GM19468 (cell line): ENCODE results near the gene KANSL1L.
A peak's percentile ranks its signal among the peaks of the same experiment; 100 is the strongest.
"Not testable (repeated sequence)": the region's sequence is repeated elsewhere in the genome, so short reads cannot be mapped to it uniquely, and the experiment has no call there.

ENCODE experiments used
- ATAC-seq: cut with Tn5 transposase; IDR thresholded peaks from one replicate; pipeline ENCODE4 v1.9.1; 2021; ENCODE audit warnings: mild to moderate bottlenecking, moderate library complexity, moderate number of reproducible peaks; ENCODE audit not compliant: unreplicated experiment; ENCODE audit errors: extremely low read depth

Gene KANSL1L

DNA sequence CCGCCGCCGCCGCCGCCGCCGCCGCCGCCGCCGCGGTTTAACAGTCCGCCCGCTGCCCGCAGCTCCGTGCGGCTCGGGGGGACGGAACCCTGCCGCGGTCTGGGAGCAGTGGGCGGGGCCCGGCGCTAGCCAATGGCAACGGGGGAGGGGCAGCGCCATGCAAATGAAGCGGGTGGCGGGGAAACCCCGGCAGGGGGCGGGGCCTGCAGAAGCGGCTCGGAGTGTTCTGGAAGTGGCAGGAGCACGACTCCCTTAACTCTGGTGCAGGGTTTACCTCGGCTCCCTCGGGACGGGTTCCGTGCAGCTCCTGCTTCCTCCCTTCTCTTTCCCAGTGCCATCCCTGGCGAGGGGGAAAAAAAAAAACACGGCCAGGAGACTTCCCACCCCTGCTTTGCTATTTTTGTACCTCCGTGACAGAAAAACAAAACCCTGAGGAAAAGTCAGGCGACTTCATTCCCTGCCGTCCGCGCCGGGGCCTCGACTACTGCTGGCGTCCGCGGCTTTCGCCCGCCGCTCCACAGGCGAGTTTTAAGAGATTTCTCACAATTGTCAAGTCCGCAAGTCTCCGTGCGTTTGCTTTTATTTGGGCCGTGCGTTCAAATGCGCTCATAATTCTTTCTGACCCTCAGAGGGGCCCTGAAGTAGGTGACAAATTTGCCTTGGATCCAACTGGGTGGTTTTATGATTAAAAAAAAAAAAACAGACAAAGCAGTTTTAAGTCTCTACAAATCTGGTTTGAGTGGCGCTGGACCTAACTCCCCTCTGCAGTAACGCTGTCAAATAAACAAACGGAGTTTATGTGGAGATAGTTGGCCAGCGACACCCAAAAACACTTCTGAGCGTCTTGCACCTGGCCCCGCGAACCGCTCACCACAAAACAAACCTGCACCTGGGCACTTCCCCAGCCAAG lies at the start of gene KANSL1L:
TSS of gene KANSL1L (minus strand) at position 101 of the 910 bp plus-strand sequence. CDS start 16,827 bp downstream, outside the sequence.
- ATAC-seq = peak; percentile 64

GRCh38 chr2:210215120-210215519 lies 43.9 kb upstream of the KANSL1L start:
- no peak for ATAC-seq

DNA sequence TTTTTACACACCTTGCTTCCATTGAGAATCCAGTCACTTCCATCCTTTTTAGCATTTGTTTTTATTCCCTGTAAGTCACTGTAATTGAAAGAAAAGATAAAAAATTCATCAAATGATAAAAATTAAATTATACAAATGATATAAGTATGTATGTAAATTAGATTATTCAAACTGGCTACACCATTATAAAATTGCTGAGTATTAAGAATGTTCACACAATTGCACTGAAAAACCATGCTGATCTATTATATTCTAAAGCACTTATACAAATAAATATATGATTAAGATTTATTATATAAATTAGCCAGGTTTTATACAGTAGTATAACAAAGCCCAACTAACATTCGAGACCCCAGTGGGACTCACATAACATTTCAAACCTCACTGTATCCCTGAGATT lies 39.0 kb upstream of the KANSL1L start:
- ATAC-seq = no peak

DNA sequence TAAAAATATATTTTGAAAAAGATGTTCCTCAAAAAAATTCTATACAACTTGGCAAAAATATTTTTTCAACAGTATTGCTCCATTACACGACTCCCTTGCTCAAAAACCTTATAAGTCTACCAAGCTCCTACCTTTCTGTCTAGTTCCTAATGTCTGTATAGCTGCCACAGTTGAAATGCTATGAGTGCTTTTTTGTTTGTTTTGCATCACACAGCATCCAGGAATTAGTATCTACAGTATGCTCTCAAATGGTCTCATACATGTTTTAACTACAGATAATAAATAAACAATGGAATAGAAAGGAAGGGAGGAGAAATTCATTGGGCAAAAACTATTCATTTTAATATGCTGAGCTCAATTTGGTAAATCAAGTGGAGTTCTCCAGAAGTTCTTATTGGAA lies 36.7 kb upstream of the KANSL1L start:
- no peak for ATAC-seq

GRCh38 chr2:210203558-210203957 lies 32.3 kb upstream of the KANSL1L start:
- ATAC-seq = no peak

- no peak for ATAC-seq
Observed at GRCh38 chr2:210203147-210203546, 31.9 kb upstream of the KANSL1L start.

- no peak for ATAC-seq
Observed at GRCh38 chr2:210199854-210200253, 28.6 kb upstream of the KANSL1L start.

- ATAC-seq = no peak
Observed at GRCh38 chr2:210199186-210199765, 28.1 kb upstream of the KANSL1L start.

GRCh38 chr2:210198326-210198725 lies 27.1 kb upstream of the KANSL1L start:
- no peak for ATAC-seq

- ATAC-seq = no peak
Observed at GRCh38 chr2:210197720-210198119, 26.5 kb upstream of the KANSL1L start.

DNA sequence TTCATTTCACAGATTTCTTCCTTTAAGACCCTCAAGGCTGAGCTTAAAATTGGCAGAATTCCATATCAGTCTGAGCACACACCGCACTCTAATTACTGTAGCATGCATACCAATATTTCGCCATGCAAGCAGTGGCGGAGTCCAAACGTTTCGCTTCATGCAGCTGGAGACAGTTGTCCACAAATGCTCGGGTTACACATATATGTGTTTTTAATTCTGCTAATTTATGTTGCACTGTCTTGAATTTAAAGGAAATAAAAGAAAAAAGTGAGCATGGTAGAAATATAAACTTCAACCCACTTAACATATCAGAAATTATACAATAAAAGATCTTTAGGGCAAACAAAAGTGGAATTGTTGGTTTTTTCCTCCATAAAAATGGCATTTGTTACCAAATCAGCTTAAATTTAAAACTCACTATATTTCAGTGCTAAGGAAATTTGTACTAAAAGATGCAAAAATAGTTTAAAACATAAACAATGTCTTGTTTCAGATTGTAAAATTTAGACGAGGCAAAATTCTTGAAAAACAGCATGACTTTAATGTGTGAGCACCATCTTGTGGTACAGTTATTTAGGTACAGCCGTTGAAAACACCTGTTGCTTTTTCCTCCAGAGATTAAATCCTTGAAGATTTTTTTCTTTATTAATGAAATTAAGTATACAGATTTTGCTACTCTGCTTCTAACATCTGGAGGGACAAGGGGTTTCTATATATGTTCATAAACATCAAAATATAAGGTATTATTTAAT lies 24.1 kb upstream of the KANSL1L start:
- no peak for ATAC-seq

GRCh38 chr2:210190345-210190744 lies 19.1 kb upstream of the KANSL1L start:
- ATAC-seq = no peak

DNA sequence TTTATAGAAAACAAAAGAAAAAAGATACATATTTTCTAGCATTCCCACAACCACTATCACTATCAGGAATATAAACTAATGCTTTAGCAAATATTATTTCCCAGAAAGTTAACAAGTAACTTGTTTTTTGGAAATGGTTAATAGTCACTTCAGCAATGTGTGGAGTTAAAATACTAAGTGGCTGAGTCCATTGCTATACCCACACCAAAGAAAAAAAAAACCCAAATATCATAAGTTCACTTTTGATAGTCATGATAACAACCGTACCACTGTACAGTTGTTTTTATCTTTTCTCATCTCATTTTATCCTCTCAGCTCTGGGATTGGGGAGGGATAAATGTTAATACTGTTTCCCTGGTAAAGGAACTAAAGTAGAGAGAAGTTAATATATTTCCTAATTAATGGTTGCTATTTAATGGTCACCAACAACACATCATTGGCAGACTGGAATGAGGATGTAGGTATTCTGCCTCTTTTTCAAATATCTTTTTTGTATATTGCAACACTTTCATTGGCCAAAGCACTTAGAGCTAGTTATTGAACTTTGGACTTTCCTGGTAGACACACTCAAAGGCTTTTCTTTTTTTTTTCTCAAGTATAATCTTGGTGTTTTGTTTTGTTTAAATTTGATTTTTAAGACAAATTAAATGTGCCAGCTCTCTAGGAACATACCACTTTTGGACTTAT lies 18.4 kb upstream of the KANSL1L start:
- ATAC-seq = peak; percentile 62

- no peak for ATAC-seq
Observed at GRCh38 chr2:210188755-210189154, 17.5 kb upstream of the KANSL1L start.

GRCh38 chr2:210188190-210188589 lies 17.0 kb upstream of the KANSL1L start:
- ATAC-seq = no peak

DNA sequence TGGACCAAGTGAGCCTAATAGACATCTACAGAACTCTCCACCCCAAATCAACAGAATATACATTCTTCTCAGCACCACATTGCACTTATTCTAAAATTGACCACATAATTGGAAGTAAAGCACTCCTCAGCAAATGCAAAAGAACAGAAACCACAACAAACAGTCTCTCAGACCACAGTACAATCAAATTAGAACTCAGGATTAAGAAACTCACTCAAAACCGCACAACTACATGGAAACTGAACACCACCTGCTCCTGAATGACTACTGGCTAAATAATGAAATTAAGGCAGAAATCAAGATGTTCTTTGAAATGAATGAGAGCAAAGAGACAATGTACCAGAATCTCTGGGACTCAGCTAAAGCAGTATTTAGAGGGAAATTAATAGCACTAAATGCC lies 12.7 kb upstream of the KANSL1L start:
- not testable (repeated sequence) for ATAC-seq

DNA sequence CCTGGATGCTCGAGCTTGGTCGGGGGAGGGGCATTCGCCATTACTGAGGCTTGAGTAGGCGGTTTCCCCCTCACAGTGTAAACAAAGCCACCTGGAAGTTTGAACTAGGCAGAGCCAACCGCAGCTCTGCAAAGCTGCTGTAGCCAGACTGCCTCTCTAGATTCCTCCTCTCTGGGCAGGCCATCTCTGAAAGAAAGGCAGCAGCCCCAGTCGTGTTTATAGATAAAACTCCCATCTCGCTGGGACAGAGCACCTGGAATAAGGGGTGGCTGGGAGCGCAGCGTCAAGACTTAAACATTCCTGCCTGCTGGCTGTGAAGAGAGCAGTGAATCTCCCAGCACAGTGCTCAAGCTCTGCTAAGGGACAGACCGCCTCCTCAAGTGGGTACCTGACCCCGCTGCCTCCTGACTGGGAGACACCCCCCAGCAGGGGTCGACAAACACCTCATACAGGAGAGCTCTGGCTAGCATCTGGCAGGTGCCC lies 10.4 kb upstream of the KANSL1L start:
- not testable (repeated sequence) for ATAC-seq

DNA sequence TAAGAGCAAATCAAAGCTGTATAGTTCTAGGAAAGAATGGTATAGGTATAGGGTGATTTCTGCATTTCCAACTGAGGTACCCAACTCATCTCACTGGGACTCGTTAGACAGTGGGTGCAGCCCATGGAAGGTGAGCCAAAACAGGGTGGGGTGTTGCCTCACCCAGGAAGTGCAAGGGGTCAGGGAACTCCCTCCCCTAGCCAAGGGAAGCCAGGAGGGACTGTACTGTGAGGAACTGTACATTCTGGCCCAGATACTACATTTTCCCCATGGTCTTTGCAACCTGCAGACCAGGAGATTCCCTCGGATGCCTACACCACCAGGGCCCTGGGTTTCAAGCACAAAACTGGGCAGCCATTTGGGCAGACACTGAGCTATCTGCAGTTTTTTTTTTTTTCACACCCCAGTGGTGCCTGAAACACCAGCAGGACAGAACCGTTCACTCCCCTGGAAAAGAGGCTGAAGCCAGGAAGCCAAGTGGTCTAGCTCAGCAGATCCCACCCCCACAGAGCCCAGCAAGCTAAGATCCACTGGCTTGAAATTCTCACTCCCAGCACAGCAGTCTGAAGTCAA lies 9.9 kb upstream of the KANSL1L start:
- not testable (repeated sequence) for ATAC-seq

DNA sequence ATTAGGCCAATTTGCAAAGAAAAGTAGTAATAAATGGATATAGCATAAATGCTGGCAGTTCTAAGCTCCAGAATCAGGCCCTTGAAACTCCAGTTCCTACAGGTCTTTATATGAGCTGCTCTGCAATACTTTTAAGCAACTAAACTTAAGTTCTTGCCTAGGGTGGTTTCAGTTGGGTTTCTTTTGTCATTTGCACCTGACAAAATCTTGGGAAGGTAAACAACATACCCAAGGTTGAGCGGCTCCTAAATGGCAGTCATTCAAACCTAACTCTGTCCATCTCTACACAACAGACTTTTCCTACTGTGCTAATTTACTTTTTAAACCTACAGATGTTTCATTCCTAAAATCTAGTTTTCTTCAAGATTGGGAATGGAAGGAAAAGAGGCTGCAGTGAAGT lies 9.3 kb upstream of the KANSL1L start:
- no peak for ATAC-seq
